ENCODE data around the gene EPS8L2.

DNA sequence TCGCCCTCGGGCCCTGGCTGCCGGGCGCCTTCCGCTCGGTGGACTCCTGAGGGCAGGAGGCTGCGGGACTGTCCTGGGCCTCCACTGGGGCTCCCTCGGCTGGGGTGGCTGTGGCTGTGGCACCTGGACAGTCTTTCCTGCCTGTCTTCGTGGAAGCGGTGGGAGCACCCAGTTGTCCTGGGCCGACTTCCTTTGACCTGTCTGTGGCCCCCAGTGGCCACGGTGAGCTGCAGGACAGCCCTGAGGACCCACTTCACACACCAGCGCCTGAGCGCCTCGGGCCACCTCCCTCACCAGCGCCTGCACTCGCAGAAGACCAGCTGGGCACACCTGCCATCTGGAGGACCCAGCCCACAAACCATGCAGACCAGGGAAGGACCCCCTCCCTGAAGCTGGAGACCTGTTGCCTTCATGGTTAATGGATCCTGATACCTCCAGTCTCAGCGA is 1.8 kb upstream of the EPS8L2 start:
- TF ChIP-seq, protein P1, sequence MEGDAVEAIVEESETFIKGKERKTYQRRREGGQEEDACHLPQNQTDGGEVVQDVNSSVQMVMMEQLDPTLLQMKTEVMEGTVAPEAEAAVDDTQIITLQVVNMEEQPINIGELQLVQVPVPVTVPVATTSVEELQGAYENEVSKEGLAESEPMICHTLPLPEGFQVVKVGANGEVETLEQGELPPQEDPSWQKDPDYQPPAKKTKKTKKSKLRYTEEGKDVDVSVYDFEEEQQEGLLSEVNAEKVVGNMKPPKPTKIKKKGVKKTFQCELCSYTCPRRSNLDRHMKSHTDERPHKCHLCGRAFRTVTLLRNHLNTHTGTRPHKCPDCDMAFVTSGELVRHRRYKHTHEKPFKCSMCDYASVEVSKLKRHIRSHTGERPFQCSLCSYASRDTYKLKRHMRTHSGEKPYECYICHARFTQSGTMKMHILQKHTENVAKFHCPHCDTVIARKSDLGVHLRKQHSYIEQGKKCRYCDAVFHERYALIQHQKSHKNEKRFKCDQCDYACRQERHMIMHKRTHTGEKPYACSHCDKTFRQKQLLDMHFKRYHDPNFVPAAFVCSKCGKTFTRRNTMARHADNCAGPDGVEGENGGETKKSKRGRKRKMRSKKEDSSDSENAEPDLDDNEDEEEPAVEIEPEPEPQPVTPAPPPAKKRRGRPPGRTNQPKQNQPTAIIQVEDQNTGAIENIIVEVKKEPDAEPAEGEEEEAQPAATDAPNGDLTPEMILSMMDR (IDR thresholded peaks at IDR 0.05; ENCODE audit: poor library complexity), result no peak
- TF ChIP-seq EZH2phosphoT487 (IDR thresholded peaks at IDR 0.05; ENCODE audit: low read depth, severe bottlenecking, unreplicated experiment), result no peak
- no peak for TF ChIP-seq EZH2 (IDR thresholded peaks at IDR 0.05; ENCODE audit: borderline replicate concordance)

All from hepatocyte (in vitro differentiated cells).